Measurements from ENCODE around the gene UGT3A1.

The UGT3A1 gene

DNA sequence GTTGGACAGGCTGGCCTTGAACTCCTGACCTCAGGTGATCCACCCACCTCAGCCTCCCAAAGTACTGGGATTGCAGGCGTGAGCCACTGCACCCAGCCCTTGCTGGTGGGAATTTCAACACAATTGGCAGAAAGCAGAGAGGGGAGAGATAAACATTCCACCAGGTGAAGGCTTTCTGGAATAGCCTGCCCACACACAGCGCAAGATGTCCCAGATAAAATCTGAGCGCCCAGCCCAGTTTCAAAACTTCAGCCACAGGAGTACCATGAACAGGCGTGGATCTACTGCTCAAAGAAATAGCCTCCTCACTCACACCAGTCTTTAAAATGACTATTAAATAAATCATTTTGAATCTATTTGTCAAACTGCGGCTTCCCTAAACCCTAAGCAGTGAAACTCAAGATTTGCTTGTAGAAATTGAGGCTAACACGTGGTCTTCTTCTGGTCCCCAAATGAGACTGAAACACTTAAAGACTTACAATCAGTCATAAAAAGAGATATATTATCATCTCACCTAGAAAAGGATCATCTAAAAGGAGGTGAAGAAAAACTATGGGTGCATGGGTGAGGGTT lies 87.5 kb downstream of the UGT3A1 start:
- H3K27me3 Mint-ChIP-seq, result no peaks in the 10 kb centered on the region
- H3K4me1 Mint-ChIP-seq, result peaks cover 77% of the 10 kb centered on the region
- H3K36me3 Mint-ChIP-seq, result peaks cover 1% of the 10 kb centered on the region
- H3K9me3 Mint-ChIP-seq, result no peaks in the 10 kb centered on the region
- no peak overlapping the region for H3K4me3 Mint-ChIP-seq
- peak overlapping the region; percentile 93 for H3K27ac Mint-ChIP-seq

GRCh38 chr5:35902046-35902672 lies 89.0 kb downstream of the UGT3A1 start:
- Mint-ChIP-seq H3K4me3 (peak overlapping the region; percentile 12), H3K27ac (no peak overlapping the region), H3K4me1 (peaks cover 73% of the 10 kb centered on the region), H3K27me3 (no peaks in the 10 kb centered on the region), H3K36me3 (peaks cover 1% of the 10 kb centered on the region), H3K9me3 (no peaks in the 10 kb centered on the region)

Data from activated naive CD4-positive, alpha-beta T cell treated with anti-CD3 and anti-CD28 coated beads, Interleukin-2, amount 50 U/mL, for 24 hours (primary cell).